H1 (cell line): ENCODE measurements around the gene CAPG. TPM values are rescaled to one million over a fixed set of nuclear protein-coding genes. Genes with fewer than 3 reads are reported as not detected.

Experiments
- CTBP2 ChIP-seq: IDR thresholded peaks from 2 replicates; pipeline ENCODE4 v1.7.0; 2011; ENCODE audit warnings: borderline replicate concordance, mild to moderate bottlenecking, moderate library complexity, mixed read lengths, low read length; ENCODE audit not compliant: insufficient read depth, insufficient read length
- NRF1 ChIP-seq: IDR thresholded peaks from 2 replicates; pipeline ENCODE4 v1.6.1; 2011; ENCODE audit warnings: mild to moderate bottlenecking, low read depth, low read length, improper control_type of control experiment
- PHF8 ChIP-seq: fragments of 200-600 bp; sonication (generic); conservative IDR thresholded peaks from 2 replicates; pipeline ENCODE4 v1.7.1; 2012; ENCODE audit warnings: low read depth, mild to moderate bottlenecking, inconsistent platforms, low read length, moderate library complexity
- POLR2AphosphoS5 ChIP-seq: IDR thresholded peaks from 2 replicates; pipeline ENCODE4 v1.6.1; 2011; ENCODE audit warnings: low read depth, low read length
- polyA plus RNA-seq, 7 experiments: library from polyadenylated mRNA; depleted of rRNA in 3 of 7; stranded (reverse) in 5 of 7; unstranded in 2 of 7; fragments of >200 nt in 5 of 7; fragments of 200-250 nt in 2 of 7; gene quantifications; 1 replicate in 5 of 7; 2 replicates in 1 of 7; 4 replicates in 1 of 7; pipeline versions ENCODE4 v1.2.1 to v1.2.3, GENCODE V29; 2011 to 2013; ENCODE audit warnings: missing spikeins in 2 of 7, mixed read lengths in 2 of 7
- total RNA-seq: library from RNA; stranded (reverse); fragmentation: NEBNext Ultra II Directional; extraction: Animal tissue kit (Norgen Biotek cat#: 25700); gene quantifications from 2 replicates; pipeline ENCODE4 v1.2.1, GENCODE V29; 2021
- TF ChIP-seq, protein P1 (sequence below): fragments of 300-600 bp; sonication (generic); IDR thresholded peaks from 2 replicates; pipeline ENCODE4 v1.7.1; 2012; ENCODE audit warnings: low read length, moderate library complexity, mild to moderate bottlenecking, inconsistent platforms; ENCODE audit not compliant: insufficient replicate concordance

The CAPG gene
- total and polyA plus RNA-seq, 2 of the 8 experiments (the other 6 are each of a cell fraction or from before 2014, with no cell fraction given) = 80.5 to 89.0 TPM

DNA sequence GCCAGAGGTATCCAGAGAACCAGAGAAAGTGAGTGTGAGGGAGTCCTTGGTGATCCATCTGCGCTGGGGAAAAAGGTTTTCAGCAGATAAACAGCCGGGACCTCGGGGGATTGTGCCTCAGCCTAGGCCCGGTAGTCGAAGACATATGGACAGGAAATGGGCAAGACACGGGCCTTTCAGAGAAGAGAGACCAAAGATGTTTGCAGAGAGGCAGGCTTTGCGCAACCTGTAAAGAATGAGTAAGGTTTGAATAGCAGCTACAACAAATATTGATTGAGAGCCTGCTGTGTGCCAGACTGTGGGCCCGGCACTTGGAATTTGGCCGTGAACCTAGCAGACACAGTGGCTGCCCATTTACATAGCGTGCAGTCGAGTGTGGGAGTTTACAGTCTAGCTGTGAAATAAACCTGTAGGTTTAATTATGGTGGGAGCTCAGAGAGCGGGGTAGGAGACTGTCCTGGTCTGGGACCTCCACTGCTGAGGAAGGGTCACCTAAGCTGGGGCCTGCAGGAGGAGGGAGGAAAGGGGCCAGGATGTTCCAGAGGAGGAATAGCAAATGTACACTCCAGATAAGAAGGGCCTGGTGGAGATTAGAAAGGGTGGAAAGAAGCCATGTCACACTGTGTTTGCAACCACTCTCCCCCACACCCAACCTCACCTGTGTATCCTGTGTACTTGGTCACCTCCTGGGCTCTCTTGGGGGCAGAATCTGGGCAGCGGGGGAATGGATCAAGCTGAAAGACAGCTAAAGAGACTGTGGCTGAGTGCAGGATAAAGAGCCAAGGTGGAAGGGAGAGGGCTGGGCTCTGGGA lies 11.3 kb upstream of the CAPG start (continued):
- TF ChIP-seq, protein P1, sequence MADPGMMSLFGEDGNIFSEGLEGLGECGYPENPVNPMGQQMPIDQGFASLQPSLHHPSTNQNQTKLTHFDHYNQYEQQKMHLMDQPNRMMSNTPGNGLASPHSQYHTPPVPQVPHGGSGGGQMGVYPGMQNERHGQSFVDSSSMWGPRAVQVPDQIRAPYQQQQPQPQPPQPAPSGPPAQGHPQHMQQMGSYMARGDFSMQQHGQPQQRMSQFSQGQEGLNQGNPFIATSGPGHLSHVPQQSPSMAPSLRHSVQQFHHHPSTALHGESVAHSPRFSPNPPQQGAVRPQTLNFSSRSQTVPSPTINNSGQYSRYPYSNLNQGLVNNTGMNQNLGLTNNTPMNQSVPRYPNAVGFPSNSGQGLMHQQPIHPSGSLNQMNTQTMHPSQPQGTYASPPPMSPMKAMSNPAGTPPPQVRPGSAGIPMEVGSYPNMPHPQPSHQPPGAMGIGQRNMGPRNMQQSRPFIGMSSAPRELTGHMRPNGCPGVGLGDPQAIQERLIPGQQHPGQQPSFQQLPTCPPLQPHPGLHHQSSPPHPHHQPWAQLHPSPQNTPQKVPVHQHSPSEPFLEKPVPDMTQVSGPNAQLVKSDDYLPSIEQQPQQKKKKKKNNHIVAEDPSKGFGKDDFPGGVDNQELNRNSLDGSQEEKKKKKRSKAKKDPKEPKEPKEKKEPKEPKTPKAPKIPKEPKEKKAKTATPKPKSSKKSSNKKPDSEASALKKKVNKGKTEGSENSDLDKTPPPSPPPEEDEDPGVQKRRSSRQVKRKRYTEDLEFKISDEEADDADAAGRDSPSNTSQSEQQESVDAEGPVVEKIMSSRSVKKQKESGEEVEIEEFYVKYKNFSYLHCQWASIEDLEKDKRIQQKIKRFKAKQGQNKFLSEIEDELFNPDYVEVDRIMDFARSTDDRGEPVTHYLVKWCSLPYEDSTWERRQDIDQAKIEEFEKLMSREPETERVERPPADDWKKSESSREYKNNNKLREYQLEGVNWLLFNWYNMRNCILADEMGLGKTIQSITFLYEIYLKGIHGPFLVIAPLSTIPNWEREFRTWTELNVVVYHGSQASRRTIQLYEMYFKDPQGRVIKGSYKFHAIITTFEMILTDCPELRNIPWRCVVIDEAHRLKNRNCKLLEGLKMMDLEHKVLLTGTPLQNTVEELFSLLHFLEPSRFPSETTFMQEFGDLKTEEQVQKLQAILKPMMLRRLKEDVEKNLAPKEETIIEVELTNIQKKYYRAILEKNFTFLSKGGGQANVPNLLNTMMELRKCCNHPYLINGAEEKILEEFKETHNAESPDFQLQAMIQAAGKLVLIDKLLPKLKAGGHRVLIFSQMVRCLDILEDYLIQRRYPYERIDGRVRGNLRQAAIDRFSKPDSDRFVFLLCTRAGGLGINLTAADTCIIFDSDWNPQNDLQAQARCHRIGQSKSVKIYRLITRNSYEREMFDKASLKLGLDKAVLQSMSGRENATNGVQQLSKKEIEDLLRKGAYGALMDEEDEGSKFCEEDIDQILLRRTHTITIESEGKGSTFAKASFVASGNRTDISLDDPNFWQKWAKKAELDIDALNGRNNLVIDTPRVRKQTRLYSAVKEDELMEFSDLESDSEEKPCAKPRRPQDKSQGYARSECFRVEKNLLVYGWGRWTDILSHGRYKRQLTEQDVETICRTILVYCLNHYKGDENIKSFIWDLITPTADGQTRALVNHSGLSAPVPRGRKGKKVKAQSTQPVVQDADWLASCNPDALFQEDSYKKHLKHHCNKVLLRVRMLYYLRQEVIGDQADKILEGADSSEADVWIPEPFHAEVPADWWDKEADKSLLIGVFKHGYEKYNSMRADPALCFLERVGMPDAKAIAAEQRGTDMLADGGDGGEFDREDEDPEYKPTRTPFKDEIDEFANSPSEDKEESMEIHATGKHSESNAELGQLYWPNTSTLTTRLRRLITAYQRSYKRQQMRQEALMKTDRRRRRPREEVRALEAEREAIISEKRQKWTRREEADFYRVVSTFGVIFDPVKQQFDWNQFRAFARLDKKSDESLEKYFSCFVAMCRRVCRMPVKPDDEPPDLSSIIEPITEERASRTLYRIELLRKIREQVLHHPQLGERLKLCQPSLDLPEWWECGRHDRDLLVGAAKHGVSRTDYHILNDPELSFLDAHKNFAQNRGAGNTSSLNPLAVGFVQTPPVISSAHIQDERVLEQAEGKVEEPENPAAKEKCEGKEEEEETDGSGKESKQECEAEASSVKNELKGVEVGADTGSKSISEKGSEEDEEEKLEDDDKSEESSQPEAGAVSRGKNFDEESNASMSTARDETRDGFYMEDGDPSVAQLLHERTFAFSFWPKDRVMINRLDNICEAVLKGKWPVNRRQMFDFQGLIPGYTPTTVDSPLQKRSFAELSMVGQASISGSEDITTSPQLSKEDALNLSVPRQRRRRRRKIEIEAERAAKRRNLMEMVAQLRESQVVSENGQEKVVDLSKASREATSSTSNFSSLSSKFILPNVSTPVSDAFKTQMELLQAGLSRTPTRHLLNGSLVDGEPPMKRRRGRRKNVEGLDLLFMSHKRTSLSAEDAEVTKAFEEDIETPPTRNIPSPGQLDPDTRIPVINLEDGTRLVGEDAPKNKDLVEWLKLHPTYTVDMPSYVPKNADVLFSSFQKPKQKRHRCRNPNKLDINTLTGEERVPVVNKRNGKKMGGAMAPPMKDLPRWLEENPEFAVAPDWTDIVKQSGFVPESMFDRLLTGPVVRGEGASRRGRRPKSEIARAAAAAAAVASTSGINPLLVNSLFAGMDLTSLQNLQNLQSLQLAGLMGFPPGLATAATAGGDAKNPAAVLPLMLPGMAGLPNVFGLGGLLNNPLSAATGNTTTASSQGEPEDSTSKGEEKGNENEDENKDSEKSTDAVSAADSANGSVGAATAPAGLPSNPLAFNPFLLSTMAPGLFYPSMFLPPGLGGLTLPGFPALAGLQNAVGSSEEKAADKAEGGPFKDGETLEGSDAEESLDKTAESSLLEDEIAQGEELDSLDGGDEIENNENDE = no peak
- TF ChIP-seq CTBP2 (no peak), NRF1 (no peak), PHF8 (no peak), POLR2AphosphoS5 (no peak)
